H9 (cell line): Measurements from ENCODE around the gene EFCAB6. TPM values are rescaled to one million over a fixed set of nuclear protein-coding genes. Genes with fewer than 3 reads are reported as not detected.

Experiments used
- DNase-seq: peaks from one replicate; pipeline ENCODE4 v3.0.0-alpha.2; 2017
- H2AFZ ChIP-seq: one replicate; pipeline ENCODE4 v1.6.1; 2013; ENCODE audit warnings: mild to moderate bottlenecking, low read length, control low read depth, moderate library complexity
- H2AK5ac ChIP-seq: 2 replicates; pipeline ENCODE4 v1.6.1; 2013; ENCODE audit warnings: low read length, control low read depth, mixed read lengths; ENCODE audit not compliant: insufficient read length
- H2BK120ac ChIP-seq: one replicate; pipeline ENCODE4 v1.6.1; 2013; ENCODE audit warnings: low read depth, mild to moderate bottlenecking, low read length, control low read depth, inconsistent platforms; ENCODE audit not compliant: poor library complexity, severe bottlenecking
- H2BK12ac ChIP-seq: 2 replicates; pipeline ENCODE4 v1.6.1; 2013; ENCODE audit warnings: low read length, control low read depth, mixed read lengths, low read depth; ENCODE audit not compliant: insufficient read length
- H2BK15ac ChIP-seq: 2 replicates; pipeline ENCODE4 v1.6.1; 2013; ENCODE audit warnings: low read depth, low read length, control low read depth
- H2BK20ac ChIP-seq: one replicate; pipeline ENCODE4 v1.6.1; 2013; ENCODE audit warnings: low read depth, mild to moderate bottlenecking, low read length, control low read depth, inconsistent platforms; ENCODE audit not compliant: poor library complexity, severe bottlenecking
- H2BK5ac ChIP-seq: 2 replicates; pipeline ENCODE4 v1.6.1; 2013; ENCODE audit warnings: low read length, control low read depth, mixed read lengths; ENCODE audit not compliant: insufficient read length
- H3K14ac ChIP-seq: 2 replicates; pipeline ENCODE4 v1.6.1; 2013; ENCODE audit warnings: low read length, control low read depth; ENCODE audit not compliant: insufficient read depth
- H3K18ac ChIP-seq: 2 replicates; pipeline ENCODE4 v1.6.1; 2013; ENCODE audit warnings: low read depth, mild to moderate bottlenecking, mixed read lengths, low read length, control low read depth; ENCODE audit not compliant: insufficient read length
- H3K23ac ChIP-seq: 2 replicates; pipeline ENCODE4 v1.6.1; 2013; ENCODE audit warnings: low read length, control low read depth, mixed read lengths, low read depth; ENCODE audit not compliant: insufficient read length
- H3K23me2 ChIP-seq: 2 replicates; pipeline ENCODE4 v1.6.1; 2013; ENCODE audit warnings: low read depth, mild to moderate bottlenecking, mixed read lengths, low read length, control low read depth; ENCODE audit not compliant: insufficient read length, poor library complexity, severe bottlenecking
- H3K27ac ChIP-seq: 2 replicates; pipeline ENCODE4 v1.5.1; 2013; ENCODE audit warnings: low read length, control low read depth, mixed read lengths, low read depth; ENCODE audit not compliant: insufficient read length
- H3K27me3 ChIP-seq: 2 replicates; pipeline ENCODE4 v1.6.1; 2013; ENCODE audit warnings: low read length, control low read depth, inconsistent platforms; ENCODE audit not compliant: insufficient read depth
- H3K4ac ChIP-seq: 2 replicates; pipeline ENCODE4 v1.6.1; 2013; ENCODE audit warnings: low read depth, mild to moderate bottlenecking, control low read depth, inconsistent platforms, low read length, moderate library complexity
- H3K4me1 ChIP-seq: 2 replicates; pipeline ENCODE4 v1.6.1; 2013; ENCODE audit warnings: low read length, control low read depth, inconsistent platforms; ENCODE audit not compliant: insufficient read depth
- H3K4me2 ChIP-seq: 2 replicates; pipeline ENCODE4 v1.6.1; 2013; ENCODE audit warnings: low read length, control low read depth, mixed read lengths; ENCODE audit not compliant: insufficient read length, insufficient read depth
- H3K56ac ChIP-seq: 2 replicates; pipeline ENCODE4 v1.6.1; 2013; ENCODE audit warnings: low read depth, mild to moderate bottlenecking, mixed read lengths, low read length, control low read depth; ENCODE audit not compliant: insufficient read length
- H3K79me1 ChIP-seq: 2 replicates; pipeline ENCODE4 v1.6.1; 2013; ENCODE audit warnings: low read depth, mild to moderate bottlenecking, moderate library complexity, low read length, control low read depth, inconsistent platforms; ENCODE audit not compliant: insufficient read depth, poor library complexity, severe bottlenecking
- H3K79me2 ChIP-seq: 2 replicates; pipeline ENCODE4 v1.6.1; 2013; ENCODE audit warnings: low read length, control low read depth, inconsistent platforms; ENCODE audit not compliant: insufficient read depth
- H3K9ac ChIP-seq: 2 replicates; pipeline ENCODE4 v1.6.1; 2013; ENCODE audit warnings: low read length, control low read depth, mixed read lengths; ENCODE audit not compliant: insufficient read length; ENCODE audit errors: extremely low read depth
- H3K9me3 ChIP-seq: one replicate; pipeline ENCODE4 v1.6.1; 2013; ENCODE audit warnings: low read depth, low read length, inconsistent platforms; ENCODE audit not compliant: control insufficient read depth
- H3T11ph ChIP-seq: one replicate; pipeline ENCODE4 v1.6.1; 2013; ENCODE audit warnings: mild to moderate bottlenecking, low read length, control low read depth, inconsistent platforms
- H4K20me1 ChIP-seq: one replicate; pipeline ENCODE4 v1.6.1; 2013; ENCODE audit not compliant: control insufficient read depth, insufficient read length, insufficient read depth
- H4K5ac ChIP-seq: 2 replicates; pipeline ENCODE4 v1.6.1; 2013; ENCODE audit warnings: low read depth, mild to moderate bottlenecking, mixed read lengths, low read length, control low read depth; ENCODE audit not compliant: insufficient read length
- H4K8ac ChIP-seq: replicated peaks from 2 replicates; pipeline ENCODE4 v1.6.1; 2013; ENCODE audit warnings: low read length, control low read depth, mixed read lengths, low read depth; ENCODE audit not compliant: insufficient read length
- H4K91ac ChIP-seq: 2 replicates; pipeline ENCODE4 v1.6.1; 2013; ENCODE audit warnings: low read depth, mild to moderate bottlenecking, moderate library complexity, mixed read lengths, low read length, control low read depth; ENCODE audit not compliant: insufficient read length
- H3K27ac Mint-ChIP-seq, 3 experiments: 2 replicates in 2 of 3; 3 replicates in 1 of 3; pipeline ENCODE4 v1.8.0; 2020 to 2021; ENCODE audit warnings: mixed read lengths in 3 of 3, mild to moderate bottlenecking in 1 of 3, moderate library complexity in 1 of 3
- H3K27me3 Mint-ChIP-seq: 2 replicates; pipeline ENCODE4 v1.8.0; 2021; ENCODE audit warnings: low read depth, mild to moderate bottlenecking, moderate library complexity, mixed read lengths
- H3K36me3 Mint-ChIP-seq, 3 experiments: 2 replicates in 2 of 3; 3 replicates in 1 of 3; pipeline ENCODE4 v1.8.0; 2020 to 2021; ENCODE audit warnings: low read depth in 3 of 3, mixed read lengths in 3 of 3; ENCODE audit not compliant: insufficient read depth in 1 of 3
- H3K4me1 Mint-ChIP-seq, 2 experiments: 2 replicates each; pipeline ENCODE4 v1.8.0; 2020; ENCODE audit warnings: mixed read lengths in 2 of 2
- H3K4me3 Mint-ChIP-seq, 2 experiments: 2 replicates in 1 of 2; 3 replicates in 1 of 2; pipeline ENCODE4 v1.8.0; 2020 to 2021; ENCODE audit warnings: mild to moderate bottlenecking in 2 of 2, mixed read lengths in 2 of 2, moderate library complexity in 1 of 2
- H3K9me3 Mint-ChIP-seq, 2 experiments: 2 replicates in 1 of 2; 3 replicates in 1 of 2; pipeline ENCODE4 v1.8.0; 2020; ENCODE audit warnings: mild to moderate bottlenecking in 2 of 2, mixed read lengths in 2 of 2, moderate library complexity in 1 of 2
- WGBS: extraction: QIAGEN DNeasy Blood & Tissue Kit; methylation state at CpG from one replicate; pipeline ENCODE4 v1.1.7; 2013; ENCODE audit warnings: missing lambda C conversion rate, low lambda C conversion rate, mixed read lengths; ENCODE audit not compliant: insufficient read length; ENCODE audit errors: extremely low coverage; 5-methylcytosine and 5-hydroxymethylcytosine counted together
- total RNA-seq: library from RNA; stranded (reverse); gene quantifications from 2 replicates; pipeline ENCODE4 v1.2.1, GENCODE V29; 2021
- TF ChIP-seq, protein P1 (sequence below): fragments of 200-600 bp; sonication (generic); conservative IDR thresholded peaks from 3 replicates; pipeline ENCODE4 v1.8.0; 2021; ENCODE audit warnings: antibody characterized with exemption, mild to moderate bottlenecking

The EFCAB6 gene
- total RNA-seq, 1 experiment from 2014 or later = 0.31 TPM

DNA sequence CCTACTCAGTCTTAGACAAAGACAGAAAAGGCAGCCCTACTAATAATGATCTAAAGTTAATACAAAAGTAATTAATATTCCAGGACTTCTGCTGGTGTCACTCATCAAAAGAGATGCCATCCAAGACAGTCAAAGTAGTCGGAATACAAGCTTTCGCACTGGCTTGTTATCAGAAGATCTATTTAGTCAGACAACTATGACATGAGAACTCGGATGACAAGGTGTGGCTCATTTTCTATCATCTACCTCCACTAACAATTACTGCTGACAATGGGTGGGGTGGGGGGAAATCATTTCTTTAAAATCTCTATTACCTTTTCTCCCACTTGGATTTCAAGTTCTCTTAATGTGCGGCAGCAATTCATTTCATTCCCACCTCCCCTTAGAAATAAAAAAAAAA, 56.7 kb downstream of the EFCAB6 start:
- no peak overlapping the region for H4K5ac ChIP-seq
- no peak overlapping the region for H3K4me2 ChIP-seq
- H3K27me3 ChIP-seq = no peaks in the 10 kb centered on the region
- Mint-ChIP-seq H3K4me3 (no peak overlapping the region), H3K4me1 (peaks cover 11 to 13% of the 10 kb centered on the region in 2 experiments), H3K27ac (no peak overlapping the region), H3K27me3 (peaks cover 11% of the 10 kb centered on the region), H3K9me3 (no peaks in the 10 kb centered on the region), H3K36me3 (no peaks in the 10 kb centered on the region)
- no peak overlapping the region for H2BK12ac ChIP-seq
- H3T11ph ChIP-seq = no peak overlapping the region
- no peaks in the 10 kb centered on the region for H3K79me1 ChIP-seq
- no peak overlapping the region for H4K8ac ChIP-seq
- no peak overlapping the region for H4K91ac ChIP-seq
- TF ChIP-seq, protein P1, sequence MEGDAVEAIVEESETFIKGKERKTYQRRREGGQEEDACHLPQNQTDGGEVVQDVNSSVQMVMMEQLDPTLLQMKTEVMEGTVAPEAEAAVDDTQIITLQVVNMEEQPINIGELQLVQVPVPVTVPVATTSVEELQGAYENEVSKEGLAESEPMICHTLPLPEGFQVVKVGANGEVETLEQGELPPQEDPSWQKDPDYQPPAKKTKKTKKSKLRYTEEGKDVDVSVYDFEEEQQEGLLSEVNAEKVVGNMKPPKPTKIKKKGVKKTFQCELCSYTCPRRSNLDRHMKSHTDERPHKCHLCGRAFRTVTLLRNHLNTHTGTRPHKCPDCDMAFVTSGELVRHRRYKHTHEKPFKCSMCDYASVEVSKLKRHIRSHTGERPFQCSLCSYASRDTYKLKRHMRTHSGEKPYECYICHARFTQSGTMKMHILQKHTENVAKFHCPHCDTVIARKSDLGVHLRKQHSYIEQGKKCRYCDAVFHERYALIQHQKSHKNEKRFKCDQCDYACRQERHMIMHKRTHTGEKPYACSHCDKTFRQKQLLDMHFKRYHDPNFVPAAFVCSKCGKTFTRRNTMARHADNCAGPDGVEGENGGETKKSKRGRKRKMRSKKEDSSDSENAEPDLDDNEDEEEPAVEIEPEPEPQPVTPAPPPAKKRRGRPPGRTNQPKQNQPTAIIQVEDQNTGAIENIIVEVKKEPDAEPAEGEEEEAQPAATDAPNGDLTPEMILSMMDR = no peak
- no peak overlapping the region for H3K9ac ChIP-seq
- H3K23ac ChIP-seq = no peak overlapping the region
- no peaks in the 10 kb centered on the region for H4K20me1 ChIP-seq
- H2BK20ac ChIP-seq = no peak overlapping the region
- H3K56ac ChIP-seq = no peak overlapping the region
- H3K18ac ChIP-seq = no peak overlapping the region
- no peak for DNase-seq
- no peaks in the 10 kb centered on the region for H3K23me2 ChIP-seq
- no peak overlapping the region for H2BK120ac ChIP-seq
- H2AFZ ChIP-seq = no peak overlapping the region
- no peak overlapping the region for H2BK5ac ChIP-seq
- no peaks in the 10 kb centered on the region for H3K79me2 ChIP-seq
- H3K4me1 ChIP-seq = peaks cover 4% of the 10 kb centered on the region
- no peak overlapping the region for H3K27ac ChIP-seq
- no peak overlapping the region for H2AK5ac ChIP-seq
- no CpG with 5 or more reads among the region's 4 CpGs for WGBS
- H2BK15ac ChIP-seq = no peak overlapping the region
- H3K14ac ChIP-seq = no peak overlapping the region
- H3K4ac ChIP-seq = no peak overlapping the region
- no peaks in the 10 kb centered on the region for H3K9me3 ChIP-seq
